HFF-Myc (cell line): ENCODE results near the gene VSNL1.

Experiments
- DNase-seq: peaks from one replicate; pipeline ENCODE4 v3.0.0-alpha.2; 2011; ENCODE audit warnings: low read depth; ENCODE audit errors: extremely low read depth
- H3K4me3 ChIP-seq: replicated peaks from 2 replicates; pipeline ENCODE4 v1.5.1; 2011; ENCODE audit warnings: low read depth, mild to moderate bottlenecking, control low read depth, low read length
- TF ChIP-seq, protein P1 (sequence below): IDR thresholded peaks from 2 replicates; pipeline ENCODE4 v1.5.1; 2012; ENCODE audit warnings: mild to moderate bottlenecking, low read depth, low read length, control low read depth; ENCODE audit errors: missing control alignments

VSNL1 gene

GRCh38 chr2:17533546-17533945 lies 7.0 kb upstream of the VSNL1 start:
- no peak for DNase-seq
- H3K4me3 ChIP-seq, result no peak overlapping the region
- TF ChIP-seq, protein P1, sequence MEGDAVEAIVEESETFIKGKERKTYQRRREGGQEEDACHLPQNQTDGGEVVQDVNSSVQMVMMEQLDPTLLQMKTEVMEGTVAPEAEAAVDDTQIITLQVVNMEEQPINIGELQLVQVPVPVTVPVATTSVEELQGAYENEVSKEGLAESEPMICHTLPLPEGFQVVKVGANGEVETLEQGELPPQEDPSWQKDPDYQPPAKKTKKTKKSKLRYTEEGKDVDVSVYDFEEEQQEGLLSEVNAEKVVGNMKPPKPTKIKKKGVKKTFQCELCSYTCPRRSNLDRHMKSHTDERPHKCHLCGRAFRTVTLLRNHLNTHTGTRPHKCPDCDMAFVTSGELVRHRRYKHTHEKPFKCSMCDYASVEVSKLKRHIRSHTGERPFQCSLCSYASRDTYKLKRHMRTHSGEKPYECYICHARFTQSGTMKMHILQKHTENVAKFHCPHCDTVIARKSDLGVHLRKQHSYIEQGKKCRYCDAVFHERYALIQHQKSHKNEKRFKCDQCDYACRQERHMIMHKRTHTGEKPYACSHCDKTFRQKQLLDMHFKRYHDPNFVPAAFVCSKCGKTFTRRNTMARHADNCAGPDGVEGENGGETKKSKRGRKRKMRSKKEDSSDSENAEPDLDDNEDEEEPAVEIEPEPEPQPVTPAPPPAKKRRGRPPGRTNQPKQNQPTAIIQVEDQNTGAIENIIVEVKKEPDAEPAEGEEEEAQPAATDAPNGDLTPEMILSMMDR, result no peak

- H3K4me3 ChIP-seq, result no peak overlapping the region
- TF ChIP-seq, protein P1, result no peak
- no peak for DNase-seq
These were observed 4.1 kb upstream of the VSNL1 start for GRCh38 chr2:17536416-17536815.

DNA sequence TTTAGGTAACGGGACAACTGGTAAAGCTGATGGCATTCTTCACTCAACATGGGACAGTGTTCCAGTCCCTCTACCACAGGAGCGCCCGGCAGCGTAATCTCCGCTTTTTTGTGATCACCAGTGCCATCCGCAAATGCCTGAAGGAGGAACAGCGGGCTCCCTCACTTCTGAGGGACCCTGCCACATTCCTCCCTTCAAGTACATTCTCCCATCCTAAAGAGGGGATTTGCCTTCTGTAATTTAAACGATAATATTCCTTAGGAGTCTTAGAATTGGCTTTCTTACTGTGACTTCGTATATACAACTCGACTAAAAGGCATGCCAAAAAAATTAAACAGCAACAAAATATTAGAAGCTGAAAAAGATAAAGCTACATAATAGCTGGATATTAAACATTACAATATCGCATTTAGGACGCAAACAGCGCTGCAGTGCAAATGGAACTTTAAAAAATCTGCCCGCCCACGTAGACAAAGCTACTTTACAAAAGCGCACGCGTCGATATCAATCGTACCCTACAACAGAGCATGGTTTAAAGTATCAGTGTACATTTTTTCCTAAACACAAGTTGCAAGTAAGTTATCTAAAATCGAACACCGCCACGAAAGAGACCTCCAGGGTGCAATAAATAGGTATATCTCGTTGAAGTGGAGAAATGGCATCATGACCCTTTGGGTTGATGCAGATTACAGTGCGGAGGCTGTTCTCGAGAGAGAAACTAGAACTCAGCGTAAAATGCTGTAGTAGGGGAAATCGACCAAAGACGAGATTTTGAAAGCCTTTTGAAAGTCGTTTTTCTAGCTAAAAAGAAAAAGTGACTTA lies 2.3 kb upstream of the VSNL1 start:
- TF ChIP-seq, protein P1, result no peak
- no peak for DNase-seq
- H3K4me3 ChIP-seq, result peak overlapping the region; percentile 29

DNA sequence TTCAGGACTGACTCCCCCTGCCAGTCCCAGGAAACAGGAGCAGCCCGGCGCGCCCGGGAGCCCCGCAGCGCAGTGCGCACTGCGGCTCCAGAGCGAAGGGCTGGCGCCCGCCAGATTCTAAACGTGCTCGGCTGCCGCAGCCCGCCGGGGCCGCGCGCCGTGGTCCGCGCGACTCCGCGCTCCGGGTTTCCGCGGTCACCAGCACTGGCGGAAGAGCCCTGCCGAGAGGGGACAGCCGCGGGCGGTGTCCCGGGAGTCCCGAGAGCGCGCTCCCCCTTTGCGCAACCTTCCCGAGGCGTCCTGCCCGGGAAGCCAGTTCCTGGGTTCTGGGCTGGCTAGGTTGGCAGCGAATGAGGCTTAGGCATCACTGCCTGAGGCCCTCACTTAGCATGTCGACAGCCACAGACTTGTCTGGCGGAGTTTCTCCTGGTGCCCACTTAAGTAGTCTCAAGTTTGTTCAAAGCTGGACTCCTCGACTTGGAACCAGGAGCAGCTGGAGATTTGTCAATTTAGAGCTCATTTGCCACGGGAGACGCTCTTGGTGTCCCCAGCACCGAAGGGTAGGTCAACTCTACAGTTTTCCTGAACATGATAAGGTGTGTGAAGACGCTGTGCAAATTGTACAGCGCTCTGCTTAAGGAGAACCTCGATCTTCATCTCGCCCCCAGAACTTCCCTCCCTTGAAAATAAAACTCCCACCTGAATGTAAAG lies 1.5 kb upstream of the VSNL1 start:
- peak overlapping the region; percentile 29 for H3K4me3 ChIP-seq
- DNase-seq, result no peak
- TF ChIP-seq, protein P1, result no peak

- TF ChIP-seq, protein P1, result no peak
- DNase-seq, result no peak
- H3K4me3 ChIP-seq, result no peak overlapping the region
These were observed 844 bp upstream of the VSNL1 start for GRCh38 chr2:17539611-17540092.

- H3K4me3 ChIP-seq, result peak overlapping the region; percentile 27
- DNase-seq, result no peak
- TF ChIP-seq, protein P1, result no peak
These were observed 476 bp downstream of the VSNL1 start for GRCh38 chr2:17540813-17541530.
